Stimulated activated CD4-positive, alpha-beta T cell treated with anti-CD3 and anti-CD28 coated beads, Interleukin-15, amount 100 ng/mL, for 1 hour (primary cell): ENCODE results near the gene SLC22A7.
A peak's percentile ranks its signal among the peaks of the same experiment; 100 is the strongest.
"Not testable (repeated sequence)": the region's sequence is repeated elsewhere in the genome, so short reads cannot be mapped to it uniquely, and the experiment has no call there.

ENCODE experiments used
- DNase-seq, 2 donors: peaks; one replicate each; pipeline ENCODE4 v3.0.0-alpha.2; 2020; ENCODE audit warnings: low read depth in 1 of 2, low spot score in 1 of 2

SLC22A7 gene

DNA sequence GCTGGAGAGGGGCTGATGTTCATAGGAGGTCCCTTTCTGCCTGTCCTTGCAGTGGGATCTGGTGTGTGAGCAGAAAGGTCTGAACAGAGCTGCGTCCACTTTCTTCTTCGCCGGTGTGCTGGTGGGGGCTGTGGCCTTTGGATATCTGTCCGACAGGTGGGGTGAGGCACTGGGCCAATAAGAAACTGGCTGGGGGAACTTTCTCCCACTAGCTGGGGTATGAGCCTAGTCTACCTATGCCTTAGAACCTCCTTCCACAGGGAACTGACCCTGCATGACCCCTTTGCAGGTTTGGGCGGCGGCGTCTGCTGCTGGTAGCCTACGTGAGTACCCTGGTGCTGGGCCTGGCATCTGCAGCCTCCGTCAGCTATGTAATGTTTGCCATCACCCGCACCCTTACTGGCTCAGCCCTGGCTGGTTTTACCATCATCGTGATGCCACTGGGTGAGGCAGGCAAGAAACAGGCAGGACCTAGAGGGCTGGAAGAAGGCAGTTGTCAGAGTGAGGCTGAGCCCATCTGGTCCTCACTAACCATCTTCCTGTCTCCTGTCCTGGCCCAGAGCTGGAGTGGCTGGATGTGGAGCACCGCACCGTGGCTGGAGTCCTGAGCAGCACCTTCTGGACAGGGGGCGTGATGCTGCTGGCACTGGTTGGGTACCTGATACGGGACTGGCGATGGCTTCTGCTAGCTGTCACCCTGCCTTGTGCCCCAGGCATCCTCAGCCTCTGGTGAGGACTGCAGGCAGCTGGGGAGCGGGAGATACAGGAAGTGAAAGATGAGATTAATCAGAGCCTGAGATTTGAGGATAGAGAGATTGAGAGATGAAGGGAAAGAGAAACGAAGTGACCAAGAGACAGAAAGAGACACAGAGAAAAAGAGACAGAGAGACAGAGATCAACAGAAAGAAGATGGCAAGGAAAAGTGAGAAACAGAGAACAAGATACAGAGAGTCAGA is 1.6 kb downstream of the SLC22A7 start:
- no peak for DNase-seq

DNA sequence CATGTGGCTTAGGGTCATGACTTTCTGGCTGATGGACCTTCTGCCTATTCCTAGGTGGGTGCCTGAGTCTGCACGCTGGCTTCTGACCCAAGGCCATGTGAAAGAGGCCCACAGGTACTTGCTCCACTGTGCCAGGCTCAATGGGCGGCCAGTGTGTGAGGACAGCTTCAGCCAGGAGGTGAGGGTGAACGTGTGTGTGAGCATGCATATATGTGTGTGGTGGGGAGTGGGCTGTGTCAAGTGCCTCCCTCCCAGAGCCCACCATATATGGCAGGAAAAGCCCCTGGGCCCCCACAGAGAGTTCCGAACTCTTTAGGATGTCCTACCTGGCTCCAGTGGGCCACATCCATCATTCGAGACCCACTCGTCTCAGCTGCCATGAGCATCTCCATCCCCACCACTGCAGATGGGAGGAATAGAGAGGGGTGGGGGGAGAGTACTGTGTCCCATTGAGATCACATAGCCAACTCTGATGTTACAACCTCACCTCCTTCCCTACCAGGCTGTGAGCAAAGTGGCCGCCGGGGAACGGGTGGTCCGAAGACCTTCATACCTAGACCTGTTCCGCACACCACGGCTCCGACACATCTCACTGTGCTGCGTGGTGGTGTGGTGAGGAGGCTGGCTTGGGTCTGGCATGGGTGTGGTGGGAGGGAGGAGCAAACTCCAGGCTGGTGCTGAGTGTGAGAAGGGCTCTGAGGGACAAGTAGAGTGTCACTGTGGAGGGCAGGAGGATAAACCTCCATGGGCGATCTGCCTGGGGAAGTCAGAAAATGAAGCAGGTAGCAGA is 3.2 kb downstream of the SLC22A7 start:
- DNase-seq: no peak

DNA sequence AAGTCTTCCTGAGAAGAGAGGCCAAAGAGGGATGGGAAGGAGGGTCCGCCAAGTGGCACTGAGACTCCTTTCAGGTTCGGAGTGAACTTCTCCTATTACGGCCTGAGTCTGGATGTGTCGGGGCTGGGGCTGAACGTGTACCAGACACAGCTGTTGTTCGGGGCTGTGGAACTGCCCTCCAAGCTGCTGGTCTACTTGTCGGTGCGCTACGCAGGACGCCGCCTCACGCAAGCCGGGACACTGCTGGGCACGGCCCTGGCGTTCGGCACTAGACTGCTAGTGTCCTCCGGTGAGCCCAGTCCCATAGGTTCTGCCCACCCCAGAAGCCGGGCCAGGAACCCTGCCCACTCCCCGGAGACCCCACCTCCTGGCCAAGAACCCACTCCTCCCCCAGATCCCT is 4.1 kb downstream of the SLC22A7 start:
- DNase-seq: no peak

DNA sequence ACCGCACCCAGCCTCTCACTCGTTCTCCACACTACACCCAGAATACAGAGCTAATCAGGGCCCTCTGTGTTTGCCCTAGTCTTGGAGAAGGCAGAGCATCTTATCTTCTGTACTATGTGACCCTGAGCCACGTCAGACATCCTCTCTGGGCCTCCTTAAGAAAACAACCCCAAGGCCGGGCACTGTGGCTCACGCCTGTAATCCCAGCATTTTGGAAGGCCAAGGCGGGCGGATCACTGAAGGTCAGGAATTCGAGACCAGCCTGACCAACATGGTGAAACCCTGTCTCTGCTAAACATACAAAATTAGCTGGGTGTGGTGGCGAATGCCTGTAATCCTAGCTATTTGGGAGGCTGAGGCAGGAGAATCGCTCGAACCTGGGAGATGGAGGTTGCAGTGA is 4.9 kb downstream of the SLC22A7 start:
- not testable (repeated sequence) for DNase-seq

DNA sequence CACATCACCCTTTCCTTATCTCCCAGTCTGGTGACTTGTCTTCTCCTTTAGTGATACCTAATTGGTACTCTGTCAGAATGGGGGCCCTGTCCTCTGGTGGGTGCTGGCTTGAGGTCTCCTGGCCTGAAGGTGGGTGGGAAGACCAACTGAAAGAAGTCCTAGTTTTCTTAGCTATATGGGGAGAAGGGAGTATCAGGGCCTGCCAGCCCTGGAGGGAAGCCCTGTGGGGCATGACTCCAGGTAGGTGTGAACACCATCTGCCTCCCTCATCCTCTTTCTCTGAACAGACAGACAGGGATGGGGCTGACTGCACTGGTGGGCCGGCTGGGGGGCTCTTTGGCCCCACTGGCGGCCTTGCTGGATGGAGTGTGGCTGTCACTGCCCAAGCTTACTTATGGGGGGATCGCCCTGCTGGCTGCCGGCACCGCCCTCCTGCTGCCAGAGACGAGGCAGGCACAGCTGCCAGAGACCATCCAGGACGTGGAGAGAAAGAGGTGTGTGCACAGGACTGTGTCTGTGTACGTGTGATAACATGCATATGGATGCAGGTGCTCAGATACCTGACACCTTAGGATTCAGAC is 5.8 kb downstream of the SLC22A7 start:
- no peak for DNase-seq

DNA sequence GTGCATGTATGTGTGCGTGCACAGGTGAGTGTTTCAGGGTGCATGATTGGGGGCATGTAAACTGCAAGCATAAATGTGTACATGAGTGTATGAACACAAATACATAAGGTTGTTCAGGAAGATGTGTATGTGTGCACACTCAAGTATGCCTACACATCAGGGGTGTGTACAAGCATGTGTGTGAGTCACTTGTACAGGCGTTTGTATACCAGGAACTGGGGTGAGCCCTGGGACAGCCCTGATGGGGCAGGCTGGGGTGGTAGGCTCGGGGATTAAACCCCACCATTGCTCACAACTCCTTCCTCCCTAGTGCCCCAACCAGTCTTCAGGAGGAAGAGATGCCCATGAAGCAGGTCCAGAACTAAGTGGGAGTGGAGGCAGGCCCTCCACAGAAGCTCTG is 6.3 kb downstream of the SLC22A7 start:
- no peak for DNase-seq

DNA sequence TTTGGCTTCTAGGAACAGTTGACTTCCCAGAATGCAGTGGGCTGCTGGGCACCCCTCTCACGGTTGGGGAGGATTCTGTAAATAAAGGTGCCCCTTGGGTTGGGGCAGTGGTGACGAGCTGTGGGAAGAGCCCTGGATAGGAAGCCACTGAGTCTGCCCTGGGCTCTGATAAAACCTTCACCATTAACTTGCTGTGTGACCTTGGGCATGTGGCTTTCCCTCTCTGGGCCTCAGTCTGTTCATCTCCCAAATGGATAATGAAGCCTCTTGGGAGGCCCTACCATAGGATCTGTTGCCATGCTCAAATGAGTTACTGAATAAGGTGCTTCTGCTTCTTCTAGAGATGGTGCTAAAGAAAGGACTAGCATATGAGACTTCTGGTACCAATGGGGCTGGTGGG is 6.8 kb downstream of the SLC22A7 start:
- no peak for DNase-seq

DNA sequence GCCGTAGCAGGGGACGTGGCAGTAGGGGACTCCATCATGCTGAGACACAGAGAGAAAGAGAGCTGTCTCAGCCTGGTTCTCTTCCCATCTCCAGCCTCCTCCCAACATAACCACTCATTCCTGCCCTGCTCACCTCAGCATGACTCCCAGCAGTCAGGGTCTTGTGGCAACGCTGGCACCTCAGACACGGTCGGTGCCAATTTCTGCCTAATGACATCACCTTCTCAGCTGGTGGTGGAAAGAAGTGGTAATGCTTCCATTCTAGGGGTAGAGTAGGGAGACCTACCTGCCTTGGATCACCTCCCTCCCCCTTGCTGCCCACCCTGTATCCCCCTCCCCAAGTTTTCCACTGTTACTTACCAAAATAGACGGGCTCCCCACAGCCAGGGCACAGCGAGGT is 8.0 kb downstream of the SLC22A7 start:
- DNase-seq: no peak

DNA sequence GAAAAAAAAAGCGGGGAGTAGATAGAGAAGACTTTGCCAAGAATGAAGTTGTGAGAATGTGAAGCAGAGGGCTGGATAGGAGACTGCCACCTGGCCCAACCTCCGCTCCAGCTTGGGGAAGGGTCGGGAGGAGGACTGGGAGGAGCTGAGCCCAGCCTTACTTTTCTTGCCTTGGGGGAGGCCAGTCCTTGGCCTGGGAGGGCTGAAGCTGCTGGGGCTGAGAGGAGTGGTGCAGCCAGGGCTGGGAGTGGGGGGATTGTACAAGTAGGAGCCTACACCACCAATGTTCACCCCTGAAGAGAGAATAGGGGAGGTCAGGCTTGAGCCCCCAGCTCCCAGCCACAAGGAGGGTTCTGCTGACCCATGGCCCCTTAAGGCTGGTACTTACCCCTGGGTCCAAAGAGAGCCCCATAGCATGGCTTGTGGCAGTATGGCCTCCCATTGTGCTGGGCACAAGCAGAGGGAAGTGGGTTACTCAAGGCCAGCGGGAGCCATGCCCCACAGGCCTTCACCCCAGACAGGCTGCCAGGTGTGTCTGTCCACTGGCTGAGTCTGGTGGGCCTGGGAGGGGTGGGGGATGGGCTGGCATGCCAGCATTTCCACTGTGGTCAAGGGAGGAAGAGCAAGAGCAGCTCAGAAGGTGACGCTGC is 9.5 kb downstream of the SLC22A7 start:
- DNase-seq: no peak

DNA sequence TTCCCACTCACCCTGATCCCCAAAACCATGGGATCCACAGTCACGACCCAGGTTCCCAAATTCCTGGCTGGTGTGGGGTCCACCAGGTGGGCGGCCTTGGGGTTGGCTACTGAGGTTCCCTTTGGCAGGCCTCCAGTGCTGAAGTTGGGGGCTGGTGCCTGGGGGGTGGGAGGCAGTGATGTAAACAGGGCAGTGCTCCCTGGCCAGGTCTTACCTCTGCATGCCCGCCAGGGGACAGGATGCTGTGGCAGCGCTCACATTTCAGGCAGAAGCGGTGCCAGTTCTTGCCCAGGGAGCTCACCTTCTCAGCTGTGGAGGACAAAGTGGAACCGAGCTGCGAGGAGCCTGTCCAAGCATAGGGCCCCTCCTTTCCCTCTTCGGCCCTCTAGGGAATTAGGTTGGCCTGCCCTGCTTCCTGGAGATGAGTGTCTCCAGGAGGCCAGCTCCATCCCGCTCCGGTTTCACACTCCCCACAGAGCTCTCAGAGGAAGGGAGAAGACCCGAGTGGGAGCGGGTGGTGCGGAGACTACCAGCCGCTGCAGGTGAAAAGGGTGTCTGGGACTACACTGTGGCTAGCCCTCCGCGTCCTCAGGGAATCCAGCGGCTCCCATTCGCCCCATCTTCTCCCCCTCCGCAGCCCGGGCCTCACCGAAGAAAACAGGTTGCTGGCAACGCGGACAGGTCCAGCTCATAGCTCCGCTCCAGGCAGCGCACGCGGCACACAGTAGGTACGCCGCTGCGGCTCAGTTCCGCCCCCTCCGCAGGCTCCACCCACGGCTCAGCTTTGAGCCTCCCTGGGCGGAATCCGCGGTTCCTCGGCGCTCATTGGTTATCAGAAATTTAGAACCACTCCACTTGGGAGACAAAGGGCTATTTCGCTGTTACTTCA is 10.3 kb downstream of the SLC22A7 start, which contains the start of gene CRIP3:
TSS of gene CRIP3 (minus strand) at position 726 of the 889 bp plus-strand sequence. CDS start at position 692, 34 bp downstream.
- peak; percentile 17 to 21 for DNase-seq

DNA sequence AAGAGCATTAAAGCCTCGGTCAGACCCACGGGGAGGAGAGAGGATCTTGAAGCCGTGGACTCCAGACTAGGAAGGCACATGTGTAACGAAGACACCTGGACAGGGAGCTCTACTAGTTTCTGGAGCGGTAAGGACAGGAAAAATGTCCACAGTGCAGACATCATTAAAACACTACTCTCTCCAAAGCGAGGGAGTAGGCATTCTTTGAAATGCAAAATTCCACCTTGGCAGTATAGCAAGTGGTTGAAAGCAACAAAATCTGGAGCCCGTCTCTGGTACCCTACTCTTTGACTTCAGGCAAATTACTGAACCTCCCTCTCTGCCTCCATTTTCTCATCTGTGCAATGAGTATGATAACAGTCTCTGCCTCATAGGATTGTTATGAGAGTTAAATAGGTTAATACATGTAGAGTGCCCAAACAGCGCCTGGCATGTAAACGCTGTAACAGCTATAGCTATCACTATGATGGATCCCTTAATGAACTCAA is 11.0 kb downstream of the SLC22A7 start:
- DNase-seq: no peak

DNA sequence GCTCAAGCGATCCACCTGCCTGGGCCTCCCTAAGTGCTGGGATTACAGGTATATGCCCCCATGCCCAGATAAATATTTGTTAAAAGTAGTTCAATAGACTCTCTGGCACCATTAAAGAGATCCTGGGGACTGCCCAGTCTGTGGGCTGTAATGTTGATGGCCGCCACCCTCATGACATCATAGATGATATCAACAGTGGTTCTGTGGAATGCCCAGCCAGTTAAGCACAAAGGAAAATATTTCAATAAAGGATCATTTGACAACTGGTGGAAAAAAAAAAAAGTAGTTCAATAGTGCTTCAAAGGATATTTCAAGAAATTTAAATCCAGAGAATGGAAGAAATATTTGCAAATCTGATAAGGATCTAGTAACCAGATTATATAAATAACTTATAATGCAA is 12.1 kb downstream of the SLC22A7 start:
- no peak for DNase-seq

DNA sequence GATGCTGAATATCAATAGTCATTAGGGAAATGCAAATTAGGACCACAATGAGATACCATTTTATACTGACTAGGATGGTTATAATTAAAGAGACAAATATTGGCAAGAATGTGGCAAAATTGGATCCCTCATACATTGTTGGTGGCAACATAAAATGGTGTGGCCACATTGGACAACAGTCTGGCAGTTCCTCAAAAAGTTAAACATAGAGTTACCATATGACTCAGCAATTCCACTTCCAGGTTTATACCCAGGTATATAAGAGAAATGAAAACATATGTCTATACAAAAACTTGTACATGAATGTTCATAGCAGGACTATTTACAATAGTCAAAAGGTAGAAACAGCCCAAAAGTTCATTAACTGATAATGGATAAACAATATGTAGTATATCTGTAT is 12.6 kb downstream of the SLC22A7 start:
- DNase-seq: no peak

DNA sequence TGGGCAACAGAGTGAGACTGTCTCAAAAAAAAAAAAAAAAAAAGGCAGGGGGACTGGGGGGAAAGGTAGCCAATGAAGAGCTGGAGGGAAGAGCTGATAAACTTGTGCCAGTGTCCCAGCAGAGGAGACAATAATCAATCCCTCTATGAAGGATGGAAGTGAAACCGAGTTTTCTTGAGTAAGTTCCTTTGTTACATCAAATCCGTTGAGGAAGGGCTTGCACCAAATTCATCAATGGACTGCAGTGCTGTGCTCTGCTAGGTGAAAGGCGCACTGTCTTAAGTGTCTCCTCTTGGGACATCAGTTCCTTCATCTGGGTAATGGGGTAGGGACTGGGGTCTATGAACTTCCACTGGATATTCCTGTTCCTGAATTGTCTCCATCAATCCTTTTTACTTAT is 13.6 kb downstream of the SLC22A7 start:
- no peak for DNase-seq

DNA sequence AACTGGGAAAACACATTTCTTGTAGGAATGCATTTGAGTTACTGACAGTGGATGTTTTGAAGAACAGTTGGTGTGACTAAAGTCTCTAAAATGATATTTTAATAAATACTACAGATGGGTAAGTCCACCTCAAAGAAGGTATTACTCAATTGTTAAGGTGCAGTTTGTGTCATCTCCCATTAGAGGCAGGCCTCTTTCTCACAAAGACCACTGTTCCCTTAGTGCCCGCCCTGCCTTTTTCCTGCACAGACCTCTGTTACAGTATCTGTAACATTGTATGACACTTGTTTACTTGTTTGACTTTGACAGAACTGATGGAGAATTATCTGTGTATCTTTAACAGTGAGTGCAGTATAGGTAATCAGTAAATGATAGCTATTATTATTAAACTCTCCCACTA is 15.8 kb downstream of the SLC22A7 start:
- no peak for DNase-seq

DNA sequence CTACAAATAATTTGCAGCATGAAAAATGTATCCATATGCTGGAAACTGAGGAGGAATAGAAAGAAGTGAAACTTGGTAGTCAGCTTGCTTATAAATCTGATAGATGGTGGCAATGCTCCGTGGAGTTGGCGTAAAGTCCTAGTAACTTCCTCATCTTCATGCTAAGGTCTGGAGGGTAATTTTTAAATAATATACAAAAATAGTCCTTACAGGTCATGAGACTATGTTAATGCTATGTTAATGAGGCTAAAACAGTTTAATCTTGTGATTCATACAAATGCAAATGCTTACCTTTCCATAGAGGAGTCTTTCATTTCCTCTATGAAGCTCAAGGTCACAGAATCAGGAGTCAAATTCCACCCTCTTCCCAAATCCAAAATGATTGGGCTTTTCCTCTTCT is 20.0 kb downstream of the SLC22A7 start:
- DNase-seq: no peak

DNA sequence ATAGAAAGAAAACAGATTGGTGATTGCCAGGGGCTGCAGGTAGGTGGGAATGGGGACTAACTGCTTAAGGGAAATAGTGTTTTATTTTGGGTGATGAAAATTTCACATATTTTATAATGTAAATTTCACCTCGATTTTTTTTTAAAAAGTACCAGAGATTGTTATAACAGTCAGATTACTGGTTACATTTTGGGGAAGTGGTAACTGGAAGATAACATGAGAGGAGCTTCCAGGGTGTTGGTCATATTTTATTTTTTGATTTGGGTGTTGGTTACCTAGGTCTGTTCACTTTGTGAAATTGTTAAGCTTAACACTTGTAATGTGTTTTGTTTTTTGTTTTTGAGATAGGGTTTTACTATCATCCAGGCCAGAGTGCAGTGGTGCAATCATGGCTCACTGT is 27.8 kb downstream of the SLC22A7 start:
- no peak for DNase-seq

DNA sequence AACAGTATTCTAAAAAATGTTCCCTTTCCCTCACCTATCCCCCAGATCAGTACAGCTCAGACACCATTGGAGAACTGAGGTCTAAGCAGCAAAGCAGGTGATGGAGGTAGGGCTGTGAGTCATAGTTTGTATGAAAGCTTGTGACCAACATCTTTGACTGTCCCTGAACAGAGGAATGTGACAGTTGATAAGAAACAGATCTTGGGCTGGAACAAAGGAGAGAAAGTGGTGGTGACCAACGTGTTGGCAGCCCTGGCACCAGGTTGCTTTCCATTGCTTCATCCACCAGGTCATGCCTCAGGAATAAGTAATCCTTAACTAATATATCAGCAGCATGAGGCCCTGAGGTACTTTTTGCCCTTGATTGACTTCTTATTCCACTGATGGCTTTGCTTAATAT is 30.5 kb downstream of the SLC22A7 start:
- no peak for DNase-seq

DNA sequence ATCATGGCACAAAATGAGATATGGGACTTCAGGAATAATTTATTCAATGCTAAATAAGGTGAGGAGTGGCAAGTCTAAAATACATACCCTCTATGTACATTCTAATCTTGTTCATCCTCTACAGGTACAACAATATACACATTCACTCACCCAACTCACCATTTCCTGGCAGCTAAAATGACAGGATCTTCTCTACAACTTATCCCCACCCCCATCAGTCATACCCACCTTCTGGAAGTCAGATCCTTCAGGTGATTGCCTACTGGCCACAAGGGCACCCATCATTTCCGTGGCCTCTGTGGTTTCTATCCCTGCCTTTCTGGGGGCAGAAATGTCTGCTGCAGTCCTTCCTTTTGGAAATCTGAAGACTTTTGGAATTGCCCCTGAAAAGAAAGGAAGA is 33.4 kb downstream of the SLC22A7 start:
- DNase-seq: no peak

DNA sequence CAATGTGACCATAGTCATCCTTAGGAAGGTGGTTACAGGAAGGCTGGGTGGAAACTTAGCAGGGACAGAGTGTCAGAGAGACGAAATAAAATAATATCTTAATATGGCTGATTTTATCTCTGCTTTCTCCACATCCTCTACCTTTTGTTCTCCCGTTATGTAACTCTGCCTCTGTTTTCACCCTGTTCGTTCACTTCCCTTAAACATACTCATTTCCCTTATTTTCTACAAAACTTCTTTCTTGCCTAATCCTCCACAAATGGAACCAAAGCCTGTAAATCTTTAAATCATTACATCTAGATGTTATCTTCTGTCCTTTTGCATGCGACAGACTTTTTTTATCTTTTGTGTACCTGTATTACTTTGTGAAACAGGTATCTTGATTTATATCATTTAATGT is 33.8 kb downstream of the SLC22A7 start:
- DNase-seq: no peak
